ENCODE results near the gene WIPF1.

WIPF1 gene

DNA sequence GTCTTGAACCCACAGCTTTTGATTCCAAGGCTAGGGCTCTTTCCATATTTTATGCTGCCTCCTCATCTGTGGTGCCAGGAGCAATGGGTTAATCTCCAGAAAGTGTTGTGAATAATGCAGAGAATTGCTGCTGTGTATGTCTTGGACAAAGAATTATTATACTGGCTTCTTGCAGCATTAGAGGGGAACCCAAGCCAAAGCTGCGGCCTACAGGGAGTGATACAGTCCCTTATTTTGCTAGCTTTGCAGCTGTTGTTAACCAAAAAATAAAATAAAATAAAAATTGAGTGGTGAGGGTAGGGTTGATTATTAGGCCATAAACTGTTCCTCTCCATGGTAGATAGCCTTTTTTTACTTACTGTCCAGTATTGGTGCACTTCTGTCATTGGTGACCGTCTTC lies 16.7 kb downstream of the WIPF1 start:
- Histone ChIP-seq H3K9me3 (ENCODE audit: control insufficient read depth, insufficient read depth, low read depth, low read length) (no peaks in the 10 kb centered on the region), H3K4me3 (ENCODE audit: low read depth, low read length) (no peak overlapping the region), H3K36me3 (ENCODE audit: control insufficient read depth in 2 of 2, insufficient read depth in 1 of 2, low read length in 2 of 2) (peaks cover 0 to 3% of the 10 kb centered on the region in 2 experiments; a peak in 2 of 3 replicates), H3K4me1 (ENCODE audit: control insufficient read depth, insufficient read depth, low read length) (no peaks in the 10 kb centered on the region), H3K27ac (ENCODE audit: extremely low read depth, low read depth, low read length) (no peak overlapping the region)
- TF ChIP-seq ZNF571 (tag by site-specific recombination; IDR thresholded peaks at IDR 0.05) (no peak), ZNF549 (tag by site-specific recombination; IDR thresholded peaks at IDR 0.05) (no peak)
- TF ChIP-seq, protein P1, sequence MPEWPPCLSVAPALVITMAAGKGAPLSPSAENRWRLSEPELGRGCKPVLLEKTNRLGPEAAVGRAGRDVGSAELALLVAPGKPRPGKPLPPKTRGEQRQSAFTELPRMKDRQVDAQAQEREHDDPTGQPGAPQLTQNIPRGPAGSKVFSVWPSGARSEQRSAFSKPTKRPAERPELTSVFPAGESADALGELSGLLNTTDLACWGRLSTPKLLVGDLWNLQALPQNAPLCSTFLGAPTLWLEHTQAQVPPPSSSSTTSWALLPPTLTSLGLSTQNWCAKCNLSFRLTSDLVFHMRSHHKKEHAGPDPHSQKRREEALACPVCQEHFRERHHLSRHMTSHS (tag by site-specific recombination; IDR thresholded peaks at IDR 0.05) = no peak
- TF ChIP-seq, protein P2, sequence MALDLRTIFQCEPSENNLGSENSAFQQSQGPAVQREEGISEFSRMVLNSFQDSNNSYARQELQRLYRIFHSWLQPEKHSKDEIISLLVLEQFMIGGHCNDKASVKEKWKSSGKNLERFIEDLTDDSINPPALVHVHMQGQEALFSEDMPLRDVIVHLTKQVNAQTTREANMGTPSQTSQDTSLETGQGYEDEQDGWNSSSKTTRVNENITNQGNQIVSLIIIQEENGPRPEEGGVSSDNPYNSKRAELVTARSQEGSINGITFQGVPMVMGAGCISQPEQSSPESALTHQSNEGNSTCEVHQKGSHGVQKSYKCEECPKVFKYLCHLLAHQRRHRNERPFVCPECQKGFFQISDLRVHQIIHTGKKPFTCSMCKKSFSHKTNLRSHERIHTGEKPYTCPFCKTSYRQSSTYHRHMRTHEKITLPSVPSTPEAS (tag by site-specific recombination; IDR thresholded peaks at IDR 0.05) = no peak
- ChIA-PET CTCF (interaction anchor here (0.6 to 2.7 kb wide), 3 partner anchors 22 to 161 kb away, joined by 3 to 14 read pairs (median 3); no protein-coding TSS in a partner anchor), POLR2A (no interaction called here)

DNA sequence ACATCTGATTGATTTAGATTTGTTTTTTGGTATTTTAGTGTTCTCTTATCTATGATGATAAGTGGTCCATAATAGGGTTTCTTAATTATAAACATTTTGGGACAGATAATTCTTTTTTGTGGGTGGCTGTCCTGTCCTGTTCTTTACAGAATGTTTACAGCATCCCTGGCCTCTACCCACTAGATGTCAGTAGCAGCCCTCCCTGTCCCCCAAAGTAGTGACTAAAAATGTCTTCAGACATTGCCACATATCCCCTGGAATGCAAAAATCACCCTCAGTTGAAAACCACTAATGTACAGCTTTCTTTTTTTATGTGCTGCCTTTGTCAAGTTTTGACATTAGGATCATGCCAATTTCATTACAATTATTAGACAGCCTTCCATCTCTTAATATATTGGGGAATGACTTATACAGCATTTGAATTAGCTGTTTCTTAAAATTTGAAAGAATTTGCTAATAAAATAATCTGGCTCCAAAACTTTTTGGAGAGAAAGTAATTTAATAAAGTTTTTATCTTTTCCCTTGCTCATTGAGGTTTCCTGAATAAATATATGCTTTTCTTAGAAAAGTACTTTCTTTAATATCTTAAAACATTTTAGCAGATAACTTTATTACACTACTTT lies 19.5 kb downstream of the WIPF1 start:
- TF ChIP-seq ZNF146 (tag by site-specific recombination; IDR thresholded peaks at IDR 0.05) (no peak), ZNF654 (tag by site-specific recombination; IDR thresholded peaks at IDR 0.05; ENCODE audit: low read depth) (peak; percentile 35)
- no peak overlapping the region for H3K4me3 ChIP-seq (ENCODE audit: low read depth, low read length)
- H3K27ac ChIP-seq (ENCODE audit: extremely low read depth, low read depth, low read length) = no peak overlapping the region
- H3K9me3 ChIP-seq (ENCODE audit: control insufficient read depth, insufficient read depth, low read depth, low read length) = no peaks in the 10 kb centered on the region
- ChIA-PET POLR2A (interaction anchor here (0.6 kb wide), 1 partner anchor 31 kb away, joined by 3 read pairs; no protein-coding TSS in a partner anchor), CTCF (interaction anchor here (0.6 to 2.8 kb wide), 19 partner anchors 9 to 1881 kb away, joined by 3 to 23 read pairs (median 4); partner anchors contain the start of gene WIPF1)
- peaks cover 0 to 3% of the 10 kb centered on the region in 2 experiments; a peak in 2 of 3 replicates for H3K36me3 ChIP-seq (ENCODE audit: control insufficient read depth in 2 of 2, insufficient read depth in 1 of 2, low read length in 2 of 2)
- no peaks in the 10 kb centered on the region for H3K4me1 ChIP-seq (ENCODE audit: control insufficient read depth, insufficient read depth, low read length)

DNA sequence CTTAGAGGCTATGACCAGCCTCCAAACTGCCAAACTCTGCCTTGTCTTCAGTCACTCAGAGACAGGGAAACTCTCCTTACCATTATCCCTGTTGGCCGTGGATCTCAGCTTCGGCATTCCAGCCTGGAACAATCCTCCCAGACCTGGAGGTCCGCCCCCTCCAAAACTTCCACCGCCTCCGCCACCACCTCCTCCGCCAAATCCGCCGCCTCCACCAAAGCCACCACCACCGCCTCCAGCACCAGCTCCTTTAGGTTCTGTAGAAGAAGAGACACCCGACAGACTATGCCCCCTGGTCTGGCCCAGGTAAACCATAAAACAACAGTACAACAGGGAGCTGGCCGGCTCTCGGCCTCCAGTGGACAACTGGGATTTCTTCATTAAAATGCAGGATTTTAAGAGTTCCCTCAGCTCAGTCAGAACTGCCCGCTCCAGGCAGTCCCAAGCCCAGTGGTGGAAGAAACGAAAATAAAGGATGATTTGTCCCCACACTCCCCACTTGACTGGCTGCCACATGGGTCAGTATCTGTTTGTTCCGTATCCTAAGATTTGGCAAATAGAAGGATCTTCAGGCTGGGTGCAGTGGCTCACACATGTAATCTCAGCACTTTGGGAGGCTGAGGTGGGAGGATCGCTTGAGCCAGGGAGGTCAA lies 22.4 kb downstream of the WIPF1 start:
- no peaks in the 10 kb centered on the region for H3K9me3 ChIP-seq (ENCODE audit: control insufficient read depth, insufficient read depth, low read depth, low read length)
- no peaks in the 10 kb centered on the region for H3K4me1 ChIP-seq (ENCODE audit: control insufficient read depth, insufficient read depth, low read length)
- no peak overlapping the region for H3K4me3 ChIP-seq (ENCODE audit: low read depth, low read length)
- CTCF ChIA-PET = interaction anchor here (0.6 kb wide), 1 partner anchor 116 kb away, joined by 4 read pairs; no protein-coding TSS in a partner anchor
- POLR2A ChIA-PET = no interaction called here
- no peak overlapping the region for H3K27ac ChIP-seq (ENCODE audit: extremely low read depth, low read depth, low read length)
- no peak for TF ChIP-seq ZNF48 (tag by site-specific recombination; IDR thresholded peaks at IDR 0.05)
- TF ChIP-seq, protein P3, sequence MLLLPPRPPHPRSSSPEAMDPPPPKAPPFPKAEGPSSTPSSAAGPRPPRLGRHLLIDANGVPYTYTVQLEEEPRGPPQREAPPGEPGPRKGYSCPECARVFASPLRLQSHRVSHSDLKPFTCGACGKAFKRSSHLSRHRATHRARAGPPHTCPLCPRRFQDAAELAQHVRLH (tag by site-specific recombination; IDR thresholded peaks at IDR 0.05) = no peak
- TF ChIP-seq WT1 (tag by site-specific recombination; IDR thresholded peaks at IDR 0.05) = no peak
- TF ChIP-seq, protein P4, sequence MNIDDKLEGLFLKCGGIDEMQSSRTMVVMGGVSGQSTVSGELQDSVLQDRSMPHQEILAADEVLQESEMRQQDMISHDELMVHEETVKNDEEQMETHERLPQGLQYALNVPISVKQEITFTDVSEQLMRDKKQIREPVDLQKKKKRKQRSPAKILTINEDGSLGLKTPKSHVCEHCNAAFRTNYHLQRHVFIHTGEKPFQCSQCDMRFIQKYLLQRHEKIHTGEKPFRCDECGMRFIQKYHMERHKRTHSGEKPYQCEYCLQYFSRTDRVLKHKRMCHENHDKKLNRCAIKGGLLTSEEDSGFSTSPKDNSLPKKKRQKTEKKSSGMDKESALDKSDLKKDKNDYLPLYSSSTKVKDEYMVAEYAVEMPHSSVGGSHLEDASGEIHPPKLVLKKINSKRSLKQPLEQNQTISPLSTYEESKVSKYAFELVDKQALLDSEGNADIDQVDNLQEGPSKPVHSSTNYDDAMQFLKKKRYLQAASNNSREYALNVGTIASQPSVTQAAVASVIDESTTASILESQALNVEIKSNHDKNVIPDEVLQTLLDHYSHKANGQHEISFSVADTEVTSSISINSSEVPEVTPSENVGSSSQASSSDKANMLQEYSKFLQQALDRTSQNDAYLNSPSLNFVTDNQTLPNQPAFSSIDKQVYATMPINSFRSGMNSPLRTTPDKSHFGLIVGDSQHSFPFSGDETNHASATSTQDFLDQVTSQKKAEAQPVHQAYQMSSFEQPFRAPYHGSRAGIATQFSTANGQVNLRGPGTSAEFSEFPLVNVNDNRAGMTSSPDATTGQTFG (tag by site-specific recombination; IDR thresholded peaks at IDR 0.05; ENCODE audit: borderline replicate concordance) = no peak
- TF ChIP-seq SALL2 (tag by site-specific recombination; IDR thresholded peaks at IDR 0.05; ENCODE audit: borderline replicate concordance) = no peak
- no peak for TF ChIP-seq ZNF202 (tag by site-specific recombination; IDR thresholded peaks at IDR 0.05; ENCODE audit: borderline replicate concordance)
- TF ChIP-seq ZNF2 (tag by site-specific recombination; IDR thresholded peaks at IDR 0.05) = no peak
- TF ChIP-seq ZNF174 (tag by site-specific recombination; IDR thresholded peaks at IDR 0.05) = no peak
- no peak for TF ChIP-seq ZBTB48 (tag by site-specific recombination; IDR thresholded peaks at IDR 0.05)
- TF ChIP-seq, protein P5, sequence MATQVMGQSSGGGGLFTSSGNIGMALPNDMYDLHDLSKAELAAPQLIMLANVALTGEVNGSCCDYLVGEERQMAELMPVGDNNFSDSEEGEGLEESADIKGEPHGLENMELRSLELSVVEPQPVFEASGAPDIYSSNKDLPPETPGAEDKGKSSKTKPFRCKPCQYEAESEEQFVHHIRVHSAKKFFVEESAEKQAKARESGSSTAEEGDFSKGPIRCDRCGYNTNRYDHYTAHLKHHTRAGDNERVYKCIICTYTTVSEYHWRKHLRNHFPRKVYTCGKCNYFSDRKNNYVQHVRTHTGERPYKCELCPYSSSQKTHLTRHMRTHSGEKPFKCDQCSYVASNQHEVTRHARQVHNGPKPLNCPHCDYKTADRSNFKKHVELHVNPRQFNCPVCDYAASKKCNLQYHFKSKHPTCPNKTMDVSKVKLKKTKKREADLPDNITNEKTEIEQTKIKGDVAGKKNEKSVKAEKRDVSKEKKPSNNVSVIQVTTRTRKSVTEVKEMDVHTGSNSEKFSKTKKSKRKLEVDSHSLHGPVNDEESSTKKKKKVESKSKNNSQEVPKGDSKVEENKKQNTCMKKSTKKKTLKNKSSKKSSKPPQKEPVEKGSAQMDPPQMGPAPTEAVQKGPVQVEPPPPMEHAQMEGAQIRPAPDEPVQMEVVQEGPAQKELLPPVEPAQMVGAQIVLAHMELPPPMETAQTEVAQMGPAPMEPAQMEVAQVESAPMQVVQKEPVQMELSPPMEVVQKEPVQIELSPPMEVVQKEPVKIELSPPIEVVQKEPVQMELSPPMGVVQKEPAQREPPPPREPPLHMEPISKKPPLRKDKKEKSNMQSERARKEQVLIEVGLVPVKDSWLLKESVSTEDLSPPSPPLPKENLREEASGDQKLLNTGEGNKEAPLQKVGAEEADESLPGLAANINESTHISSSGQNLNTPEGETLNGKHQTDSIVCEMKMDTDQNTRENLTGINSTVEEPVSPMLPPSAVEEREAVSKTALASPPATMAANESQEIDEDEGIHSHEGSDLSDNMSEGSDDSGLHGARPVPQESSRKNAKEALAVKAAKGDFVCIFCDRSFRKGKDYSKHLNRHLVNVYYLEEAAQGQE (tag by site-specific recombination; IDR thresholded peaks at IDR 0.05) = no peak
- no peak for TF ChIP-seq ZNF658 (tag by site-specific recombination; IDR thresholded peaks at IDR 0.05)
- TF ChIP-seq ZNF600 (tag by site-specific recombination; IDR thresholded peaks at IDR 0.05) = no peak
- no peak for TF ChIP-seq ZNF501 (tag by site-specific recombination; IDR thresholded peaks at IDR 0.05)
- no peak for TF ChIP-seq ZNF664 (tag by site-specific recombination; IDR thresholded peaks at IDR 0.05)
- no peak for TF ChIP-seq OSR2 (tag by site-specific recombination; IDR thresholded peaks at IDR 0.05)
- H3K36me3 ChIP-seq (ENCODE audit: control insufficient read depth in 2 of 2, insufficient read depth in 1 of 2, low read length in 2 of 2) = peaks cover 3 to 11% of the 10 kb centered on the region in 2 experiments
